ENCODE measurements around the gene RNF151.

Gene RNF151

DNA sequence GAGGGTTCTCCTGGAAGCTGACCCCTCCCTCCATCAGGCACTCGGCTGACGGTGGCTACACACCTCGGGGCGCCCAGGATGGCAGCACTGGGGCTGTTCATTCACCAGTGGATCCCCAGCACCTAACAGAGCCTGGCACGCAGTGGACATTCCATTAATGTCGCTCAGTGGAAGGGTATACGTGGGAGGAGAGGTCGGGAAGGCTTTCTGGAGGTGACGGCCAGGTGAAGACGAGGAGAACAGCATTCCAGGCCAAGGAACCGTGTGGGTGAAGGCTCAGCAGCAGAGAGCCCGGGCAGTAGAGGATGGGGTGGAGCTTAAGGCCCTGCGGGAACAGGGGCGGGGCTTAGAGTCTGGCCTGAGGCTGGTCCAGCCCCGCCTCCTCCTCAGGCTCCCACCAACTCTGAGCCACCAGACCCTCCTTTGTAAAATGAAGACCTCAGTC lies 45.9 kb upstream of the RNF151 start:
- DNase-seq (ENCODE audit: low read depth): no peak
- TF ChIP-seq, protein P1, sequence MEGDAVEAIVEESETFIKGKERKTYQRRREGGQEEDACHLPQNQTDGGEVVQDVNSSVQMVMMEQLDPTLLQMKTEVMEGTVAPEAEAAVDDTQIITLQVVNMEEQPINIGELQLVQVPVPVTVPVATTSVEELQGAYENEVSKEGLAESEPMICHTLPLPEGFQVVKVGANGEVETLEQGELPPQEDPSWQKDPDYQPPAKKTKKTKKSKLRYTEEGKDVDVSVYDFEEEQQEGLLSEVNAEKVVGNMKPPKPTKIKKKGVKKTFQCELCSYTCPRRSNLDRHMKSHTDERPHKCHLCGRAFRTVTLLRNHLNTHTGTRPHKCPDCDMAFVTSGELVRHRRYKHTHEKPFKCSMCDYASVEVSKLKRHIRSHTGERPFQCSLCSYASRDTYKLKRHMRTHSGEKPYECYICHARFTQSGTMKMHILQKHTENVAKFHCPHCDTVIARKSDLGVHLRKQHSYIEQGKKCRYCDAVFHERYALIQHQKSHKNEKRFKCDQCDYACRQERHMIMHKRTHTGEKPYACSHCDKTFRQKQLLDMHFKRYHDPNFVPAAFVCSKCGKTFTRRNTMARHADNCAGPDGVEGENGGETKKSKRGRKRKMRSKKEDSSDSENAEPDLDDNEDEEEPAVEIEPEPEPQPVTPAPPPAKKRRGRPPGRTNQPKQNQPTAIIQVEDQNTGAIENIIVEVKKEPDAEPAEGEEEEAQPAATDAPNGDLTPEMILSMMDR (IDR thresholded peaks at IDR 0.05; ENCODE audit: control insufficient read depth, extremely low read depth, insufficient read depth): no peak
- H3K4me3 ChIP-seq (ENCODE audit: low read depth, low read length): no peak overlapping the region

GRCh38 chr16:1922357-1922756 lies 44.3 kb upstream of the RNF151 start:
- TF ChIP-seq, protein P1 (IDR thresholded peaks at IDR 0.05; ENCODE audit: control insufficient read depth, extremely low read depth, insufficient read depth): no peak
- no peak overlapping the region for H3K4me3 ChIP-seq (ENCODE audit: low read depth, low read length)
- no peak for DNase-seq (ENCODE audit: low read depth)

DNA sequence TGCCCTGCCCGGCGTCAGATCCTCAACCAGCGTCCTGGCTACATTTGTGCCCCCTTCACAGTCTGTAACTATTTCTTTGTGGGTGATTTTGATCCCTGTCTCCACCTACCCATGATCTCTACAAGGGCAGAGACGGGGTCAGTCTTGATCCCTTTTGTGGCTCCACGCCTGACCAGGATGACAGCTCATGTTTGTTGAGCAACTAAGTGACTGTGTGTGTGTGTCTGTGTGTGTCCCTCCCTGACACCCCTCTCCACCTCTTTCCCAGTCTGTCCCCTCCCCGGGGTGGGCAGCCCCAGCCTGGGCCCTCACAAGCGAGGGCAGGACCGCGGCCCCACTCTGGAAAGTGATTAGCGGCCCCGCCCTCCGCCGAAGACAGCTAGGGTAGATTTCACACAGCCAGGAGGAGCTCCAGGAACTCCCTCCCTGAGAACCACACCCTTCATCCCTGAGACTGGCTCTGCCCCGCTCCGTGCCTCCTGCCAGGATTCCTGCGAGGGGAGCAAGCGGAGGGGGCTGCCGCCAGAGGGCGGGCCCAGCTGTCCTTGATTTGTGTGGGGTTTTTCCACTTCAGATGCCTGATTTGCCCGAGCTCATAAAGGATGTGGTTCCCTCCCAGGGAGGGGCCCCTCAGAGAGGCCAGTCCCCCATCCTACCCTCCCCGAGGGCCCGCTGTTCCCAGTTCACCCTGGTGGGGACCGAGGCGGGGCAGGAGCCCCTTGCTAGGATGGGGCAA lies 43.2 kb upstream of the RNF151 start:
- TF ChIP-seq, protein P1 (IDR thresholded peaks at IDR 0.05; ENCODE audit: control insufficient read depth, extremely low read depth, insufficient read depth): no peak
- H3K4me3 ChIP-seq (ENCODE audit: low read depth, low read length): no peak overlapping the region
- DNase-seq (ENCODE audit: low read depth): no peak

DNA sequence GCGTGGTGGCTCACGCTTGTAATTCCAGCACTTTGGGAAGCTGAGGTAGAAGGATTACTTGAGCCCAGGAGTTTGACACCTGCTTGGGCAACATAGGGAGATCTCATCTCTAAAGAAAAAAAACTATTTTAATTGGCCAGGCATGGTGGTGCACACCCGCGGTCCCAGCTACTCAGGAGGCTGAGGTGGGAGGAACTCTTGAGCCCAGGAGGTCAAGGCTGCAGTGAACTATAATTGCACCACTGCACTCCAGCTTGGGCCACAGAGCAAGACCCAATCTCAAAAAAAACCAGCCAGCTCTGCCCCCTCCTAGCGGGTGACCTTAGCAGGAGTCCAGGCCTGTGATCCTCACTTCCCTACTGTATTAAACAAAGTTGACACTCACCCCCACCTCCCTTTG lies 42.6 kb upstream of the RNF151 start:
- TF ChIP-seq, protein P1 (IDR thresholded peaks at IDR 0.05; ENCODE audit: control insufficient read depth, extremely low read depth, insufficient read depth): no peak
- DNase-seq (ENCODE audit: low read depth): no peak
- no peak overlapping the region for H3K4me3 ChIP-seq (ENCODE audit: low read depth, low read length)

DNA sequence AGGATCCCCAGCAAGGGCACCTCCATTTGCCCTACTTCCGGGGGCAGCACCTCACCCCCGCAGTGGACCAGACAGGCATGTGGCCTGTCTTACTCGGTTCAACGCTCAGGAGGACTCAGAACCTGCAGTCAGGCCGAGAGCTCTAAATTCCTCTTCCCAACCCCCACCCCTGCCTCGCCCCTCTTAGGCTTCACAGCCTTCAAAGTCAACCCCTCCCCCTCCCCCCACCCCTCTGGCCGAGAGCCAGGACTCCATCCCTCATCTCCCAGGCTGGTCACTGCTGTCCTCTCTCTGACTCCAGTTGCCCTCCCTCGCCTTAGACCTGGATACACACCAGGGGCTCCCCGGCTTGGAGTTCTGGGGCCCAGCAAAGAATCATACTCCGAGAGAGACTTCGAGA lies 40.4 kb upstream of the RNF151 start:
- DNase-seq (ENCODE audit: low read depth): no peak
- TF ChIP-seq, protein P1 (IDR thresholded peaks at IDR 0.05; ENCODE audit: control insufficient read depth, extremely low read depth, insufficient read depth): no peak
- no peak overlapping the region for H3K4me3 ChIP-seq (ENCODE audit: low read depth, low read length)

- TF ChIP-seq, protein P1 (IDR thresholded peaks at IDR 0.05; ENCODE audit: control insufficient read depth, extremely low read depth, insufficient read depth): no peak
- DNase-seq (ENCODE audit: low read depth): no peak
- peak overlapping the region; percentile 17 for H3K4me3 ChIP-seq (ENCODE audit: low read depth, low read length)
These were observed 37.6 kb upstream of the RNF151 start for GRCh38 chr16:1929105-1929504.

Measured in LNCaP clone FGC (cell line).